NCI-H2196 (cell line): Measurements from ENCODE around the gene SULT1A2.
"Not testable (repeated sequence)": the region's sequence is repeated elsewhere in the genome, so short reads cannot be mapped to it uniquely, and the experiment has no call there.

ENCODE experiments used
- DNase-seq: peaks from one replicate; lab custom pipeline; 2025; ENCODE audit not compliant: unreplicated experiment; lab: John Stamatoyannopoulos, UW

Gene SULT1A2

GRCh38 chr16:28609631-28610594 lies 13.1 kb upstream of the SULT1A2 start, which contains the start of gene SULT1A1:
SULT1A1 (minus strand) TSS chr16:28610044; CDS start chr16:28608855, 1,189 bp downstream.
- no peak for DNase-seq

GRCh38 chr16:28608867-28609596 lies 12.2 kb upstream of the SULT1A2 start:
- DNase-seq, result not testable (repeated sequence)

DNA sequence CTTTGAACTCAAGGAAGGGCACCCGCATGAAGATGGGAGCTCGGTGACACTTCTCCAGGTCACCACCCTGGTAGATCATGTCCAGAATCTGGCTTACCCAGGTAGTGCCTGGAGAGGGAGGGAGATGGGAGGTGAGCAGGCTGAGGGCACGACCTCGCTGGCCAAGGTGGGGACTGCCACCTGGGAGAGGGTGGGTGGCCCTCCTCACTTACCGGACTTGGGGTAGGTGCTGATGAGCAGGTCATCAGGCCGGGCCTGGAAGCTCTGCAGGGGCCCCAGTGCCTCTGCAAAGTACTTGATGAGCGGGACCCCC lies 11.6 kb upstream of the SULT1A2 start:
- DNase-seq, result not testable (repeated sequence)

DNA sequence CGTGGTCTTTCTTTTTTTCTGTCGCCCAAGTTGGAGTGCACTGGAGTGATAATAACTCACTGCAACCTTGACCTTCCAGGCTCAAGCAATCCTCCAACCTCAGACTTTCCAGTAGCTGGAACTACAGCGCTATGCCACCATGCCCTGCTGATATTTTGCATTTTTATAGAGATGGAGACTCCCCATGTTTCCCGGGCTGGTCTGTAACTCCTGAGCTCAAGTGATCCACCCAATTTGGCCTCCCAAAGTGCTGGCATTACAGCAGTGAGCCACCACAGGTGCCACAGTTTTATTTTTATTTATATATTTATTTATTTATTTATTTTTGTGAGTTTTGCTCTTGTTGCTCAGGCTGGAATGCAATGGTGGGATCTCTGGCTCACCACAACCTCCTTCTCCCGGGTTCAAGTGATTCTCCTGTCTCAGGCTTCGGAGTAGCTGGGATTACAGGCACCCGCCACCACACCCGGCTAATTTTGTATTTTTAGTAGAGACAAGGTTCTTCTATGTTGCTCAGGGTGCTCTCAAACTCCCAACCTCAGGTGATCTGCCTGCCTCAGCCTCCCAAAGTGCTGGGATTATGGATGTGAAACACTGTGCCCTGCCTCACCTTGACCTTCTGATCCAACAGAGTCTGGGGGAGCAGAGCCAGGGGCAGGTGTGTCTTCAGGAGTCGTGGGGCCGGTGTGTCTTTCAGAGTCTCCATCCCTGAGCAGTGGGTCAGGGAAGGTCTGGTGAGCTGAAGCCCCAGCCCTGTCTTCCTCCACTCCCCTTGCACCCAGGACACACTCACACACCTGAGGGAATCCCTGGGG lies 11.0 kb upstream of the SULT1A2 start:
- DNase-seq, result not testable (repeated sequence)

- no peak for DNase-seq
Observed at GRCh38 chr16:28607116-28607623, 10.3 kb upstream of the SULT1A2 start.

- DNase-seq, result no peak
Observed at GRCh38 chr16:28606291-28607115, 9.7 kb upstream of the SULT1A2 start.

DNA sequence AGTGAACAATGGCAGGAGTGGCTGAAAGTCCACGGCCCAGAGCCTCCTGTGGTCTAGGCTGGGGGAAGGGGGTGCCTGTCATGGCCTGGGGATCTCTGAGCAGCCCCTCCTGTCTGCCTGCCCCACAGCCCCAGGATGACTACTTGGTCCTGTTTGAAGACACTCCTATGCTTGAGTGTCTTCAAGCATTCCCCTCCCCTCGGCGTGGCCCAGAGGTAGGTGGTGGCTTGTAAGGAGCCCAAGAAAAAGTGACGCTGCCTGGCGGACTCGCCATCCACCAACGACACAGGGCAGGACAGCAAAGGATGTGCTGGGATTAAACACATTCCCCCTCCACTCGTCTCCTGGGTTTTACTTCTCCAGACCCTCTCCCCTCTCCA lies 7.3 kb upstream of the SULT1A2 start:
- no peak for DNase-seq

GRCh38 chr16:28603381-28604185 lies 6.7 kb upstream of the SULT1A2 start:
- DNase-seq, result no peak

DNA sequence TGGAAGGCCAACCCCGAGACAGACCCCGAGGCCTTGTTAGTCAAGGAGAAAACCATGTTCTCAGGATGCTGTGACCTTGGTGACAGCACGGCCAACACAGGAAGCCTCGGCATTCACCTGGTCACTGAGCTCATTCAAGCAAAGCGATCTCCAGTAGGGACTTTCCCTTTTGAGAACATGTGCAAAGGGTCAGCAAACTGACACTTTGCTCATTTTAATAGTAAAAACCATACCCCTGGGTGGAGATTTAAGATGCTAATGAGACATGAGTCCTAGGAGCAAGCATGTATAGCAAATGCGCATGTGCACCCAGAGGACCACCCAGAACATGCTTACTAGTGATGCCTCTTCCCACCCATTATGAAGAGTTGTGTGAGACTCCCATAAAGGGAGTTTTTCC lies 5.7 kb upstream of the SULT1A2 start:
- no peak for DNase-seq

- DNase-seq, result not testable (repeated sequence)
Observed at GRCh38 chr16:28602062-28602461, 5.2 kb upstream of the SULT1A2 start.

DNA sequence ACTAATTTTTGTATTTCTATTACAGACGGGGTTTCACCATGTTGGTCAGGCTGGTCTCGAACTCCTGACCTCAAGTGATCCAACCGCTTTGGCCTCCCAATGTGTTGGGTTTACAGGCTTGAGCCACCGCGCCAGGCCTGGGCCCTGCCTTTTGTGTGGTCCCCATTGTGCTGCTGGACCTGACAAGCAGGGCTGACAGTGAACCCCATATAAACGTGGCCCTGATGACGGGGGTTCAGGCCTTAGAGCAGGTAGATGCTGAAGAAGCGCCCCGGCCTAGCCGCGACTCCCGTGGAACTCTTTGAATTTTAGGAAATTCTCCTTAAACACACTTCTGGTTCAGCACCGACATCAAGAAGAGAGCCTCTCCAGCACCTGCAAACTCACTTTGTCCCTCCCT lies 4.7 kb upstream of the SULT1A2 start:
- DNase-seq, result not testable (repeated sequence)

GRCh38 chr16:28600965-28601364 lies 4.1 kb upstream of the SULT1A2 start:
- DNase-seq, result not testable (repeated sequence)

DNA sequence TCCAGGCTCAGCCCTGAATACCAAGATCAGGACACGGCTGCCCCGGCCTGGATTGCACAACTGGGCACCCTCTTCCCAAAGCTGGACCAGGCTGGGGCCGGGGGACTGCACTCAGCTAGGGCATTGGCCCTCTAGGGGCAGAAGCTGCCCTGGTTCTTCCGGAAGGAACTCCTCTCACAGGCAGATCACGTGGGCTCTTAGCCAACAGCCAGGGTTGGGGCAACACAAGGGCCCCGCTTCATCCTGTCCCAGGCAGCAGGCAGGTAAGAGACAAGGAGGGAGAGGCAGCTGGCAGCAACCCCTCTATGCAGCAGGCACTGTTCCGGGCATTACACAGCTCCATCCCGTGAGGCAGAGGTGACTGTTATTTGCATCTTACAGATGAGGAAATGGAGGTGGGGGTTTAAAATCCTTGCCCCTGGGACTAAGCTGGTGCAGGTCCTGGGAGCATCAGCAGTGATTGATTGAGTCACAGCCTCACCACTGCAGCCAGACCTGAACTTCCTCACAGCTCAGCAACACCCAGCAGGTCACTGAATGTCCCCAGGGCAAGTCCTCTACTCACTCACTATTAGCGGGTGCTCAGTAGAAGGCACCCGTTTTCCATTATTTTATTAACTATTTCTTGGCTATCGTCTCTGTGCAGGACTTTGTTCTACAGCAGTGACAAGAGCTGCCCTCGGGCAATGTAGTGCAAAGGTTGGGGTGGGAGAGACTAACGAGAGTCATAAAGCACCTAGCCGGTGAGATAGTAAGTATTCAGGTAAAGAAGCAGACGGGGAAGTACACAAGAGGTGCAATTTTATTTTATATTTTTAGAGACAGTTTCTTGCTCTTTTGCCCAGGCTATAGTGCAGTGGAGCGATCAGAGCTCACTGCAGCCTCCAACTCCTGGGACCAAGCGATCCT lies 2.8 kb upstream of the SULT1A2 start:
- not testable (repeated sequence) for DNase-seq

- no peak for DNase-seq
Observed at GRCh38 chr16:28597692-28598261, 927 bp upstream of the SULT1A2 start.

DNA sequence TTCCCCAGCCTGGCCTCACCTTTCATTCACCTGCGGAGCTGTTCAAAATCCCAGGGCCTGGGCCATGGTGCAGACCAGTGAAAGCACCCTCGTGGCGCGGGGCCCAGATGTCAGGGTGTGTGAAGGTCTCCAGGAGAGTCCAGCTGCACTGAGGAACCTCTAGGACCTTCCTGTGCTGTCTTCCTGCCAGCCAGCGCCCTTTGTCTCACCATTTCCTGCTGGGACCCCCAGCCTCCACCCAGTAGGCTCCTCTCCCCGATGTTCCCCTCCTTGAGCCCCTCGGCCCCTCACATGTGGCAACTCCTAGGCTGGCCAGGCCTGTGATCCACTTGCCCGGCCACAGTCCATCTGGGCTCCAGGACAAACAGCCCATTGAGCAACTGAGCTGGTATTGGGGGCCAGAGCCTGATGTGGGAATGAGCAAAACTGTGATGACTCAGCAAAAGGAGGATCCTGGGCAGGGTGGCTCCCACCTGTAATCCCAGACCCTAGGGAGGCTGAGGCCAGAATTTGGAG lies 677 bp downstream of the SULT1A2 start:
- DNase-seq, result no peak

- not testable (repeated sequence) for DNase-seq
Observed at GRCh38 chr16:28595451-28595850, 1.4 kb downstream of the SULT1A2 start.

GRCh38 chr16:28592979-28593553 lies 3.8 kb downstream of the SULT1A2 start:
- DNase-seq, result no peak
